HG03457 (cell line): Measurements from ENCODE around the gene GAB2.
"Not testable (repeated sequence)": the region's sequence is repeated elsewhere in the genome, so short reads cannot be mapped to it uniquely, and the experiment has no call there.

Experiments used
- ATAC-seq: cut with Tn5 transposase; IDR thresholded peaks from one replicate; pipeline ENCODE4 v1.9.1; 2021; ENCODE audit warnings: moderate number of reproducible peaks; ENCODE audit not compliant: unreplicated experiment

The GAB2 gene

DNA sequence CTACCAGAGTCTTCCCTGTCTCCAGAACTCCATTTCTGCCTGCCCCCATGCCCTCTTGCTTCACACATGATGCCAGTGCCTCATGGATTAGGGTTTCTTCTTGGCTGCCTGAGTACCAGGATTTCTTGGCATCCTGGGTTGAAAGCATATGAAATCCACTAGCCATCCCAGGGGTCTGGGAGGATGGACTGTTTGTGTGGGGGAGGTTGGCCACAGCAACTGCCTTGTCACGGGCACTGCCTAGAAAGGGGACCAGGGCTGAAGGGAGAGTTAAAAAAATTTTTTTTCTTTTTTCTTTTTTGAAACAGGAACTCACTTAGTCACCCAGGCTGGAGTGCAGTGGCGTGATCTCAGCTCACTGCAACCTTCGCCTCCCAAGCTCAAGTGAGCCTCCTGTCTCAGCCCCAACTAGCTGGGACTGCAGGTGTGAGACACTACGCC is 224.7 kb downstream of the GAB2 start:
- ATAC-seq = no peak

DNA sequence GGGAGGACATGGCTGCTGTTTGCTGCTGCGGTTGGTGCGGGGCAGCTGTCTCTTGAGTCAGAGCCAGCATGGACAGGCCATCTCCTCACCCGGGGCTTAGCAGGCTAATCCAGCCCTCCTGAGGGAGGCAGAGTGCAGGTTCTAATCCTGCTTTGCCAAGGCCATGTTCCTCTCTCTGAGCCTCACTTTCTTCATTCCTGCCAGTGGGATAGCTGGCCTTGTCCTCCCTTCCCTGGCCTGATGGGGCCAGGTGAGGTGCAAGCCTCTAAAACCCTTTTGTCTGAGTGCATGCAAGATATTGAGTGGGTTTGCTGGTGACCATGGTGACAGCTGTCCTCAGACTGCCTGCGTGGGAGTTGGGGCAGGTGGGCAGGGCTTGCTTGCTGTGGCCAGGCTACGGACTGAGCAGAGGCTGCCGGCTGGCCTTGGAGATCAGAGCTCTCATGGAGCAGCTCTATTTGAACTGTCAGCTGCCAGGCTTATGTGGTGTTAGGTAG is 225.3 kb downstream of the GAB2 start:
- ATAC-seq = no peak

DNA sequence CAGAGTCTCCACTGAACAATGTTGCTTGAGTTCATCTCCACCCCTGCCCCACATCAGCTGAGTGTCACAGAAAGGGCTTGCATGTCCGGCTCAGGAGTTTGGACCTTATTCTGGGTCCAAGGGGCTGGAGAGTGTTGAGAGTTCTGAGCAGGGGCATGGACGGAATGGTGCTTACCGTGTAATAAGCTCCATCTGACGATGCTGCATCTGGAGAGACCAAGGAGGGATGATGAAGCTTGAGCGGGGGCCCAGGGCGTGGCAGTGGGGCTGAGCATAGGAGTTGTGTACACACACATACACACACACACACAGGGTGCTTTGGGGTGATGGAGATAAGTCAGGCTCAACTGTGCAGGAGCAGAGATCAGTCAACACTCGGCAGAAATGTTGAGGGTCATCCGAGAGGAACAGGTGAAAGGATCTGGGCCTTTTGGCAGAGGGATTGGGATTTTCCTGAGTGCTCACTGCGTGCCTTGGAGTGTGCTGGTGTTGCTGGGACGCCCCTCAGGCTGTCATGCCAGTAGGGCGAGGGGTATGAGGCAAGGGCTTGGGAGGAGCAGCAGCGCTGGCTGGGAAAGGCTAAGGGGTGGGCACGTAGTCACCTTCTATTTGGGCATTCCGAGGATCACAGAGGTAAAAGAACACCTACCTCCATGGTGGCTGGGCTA is 226.6 kb downstream of the GAB2 start:
- ATAC-seq = no peak

DNA sequence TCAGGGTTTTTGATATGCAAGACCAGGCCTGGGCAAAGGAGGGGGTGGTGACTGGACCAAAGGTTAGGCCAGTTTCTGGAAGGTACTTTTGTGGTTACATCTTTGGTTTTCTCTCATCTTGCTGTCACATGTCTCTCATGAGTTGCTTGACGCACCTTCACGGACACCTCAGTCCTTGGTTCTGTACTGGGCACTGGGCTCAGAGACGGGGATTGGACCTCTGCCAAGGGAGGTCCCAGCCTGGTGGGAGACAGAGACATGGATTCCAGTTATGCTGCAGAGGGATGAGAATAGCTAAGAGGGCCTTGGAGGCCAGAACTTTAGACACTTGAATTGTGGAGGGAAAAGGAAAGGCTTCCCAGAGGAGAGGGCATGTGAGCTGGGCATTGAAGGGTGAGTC is 227.2 kb downstream of the GAB2 start:
- no peak for ATAC-seq

DNA sequence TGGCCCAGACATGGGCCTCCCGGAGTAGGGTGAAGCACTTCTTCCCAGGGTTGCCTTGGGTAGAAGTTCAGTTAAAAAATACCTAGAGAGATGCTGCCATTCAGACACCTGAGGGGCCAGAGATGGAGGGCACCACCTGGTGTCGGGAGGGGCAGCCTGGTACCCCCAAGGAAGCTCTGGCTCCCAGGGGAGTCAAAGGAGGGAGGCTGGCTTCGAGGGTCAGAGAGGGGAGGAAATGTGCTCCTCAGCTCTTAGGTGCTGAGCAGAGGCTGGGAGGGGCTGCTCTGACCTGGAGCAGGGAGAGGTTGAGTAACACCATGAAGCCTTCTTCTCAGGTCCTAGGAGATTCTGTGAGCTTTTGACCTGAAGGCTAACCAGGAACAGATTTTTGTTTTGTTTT is 227.8 kb downstream of the GAB2 start:
- no peak for ATAC-seq

DNA sequence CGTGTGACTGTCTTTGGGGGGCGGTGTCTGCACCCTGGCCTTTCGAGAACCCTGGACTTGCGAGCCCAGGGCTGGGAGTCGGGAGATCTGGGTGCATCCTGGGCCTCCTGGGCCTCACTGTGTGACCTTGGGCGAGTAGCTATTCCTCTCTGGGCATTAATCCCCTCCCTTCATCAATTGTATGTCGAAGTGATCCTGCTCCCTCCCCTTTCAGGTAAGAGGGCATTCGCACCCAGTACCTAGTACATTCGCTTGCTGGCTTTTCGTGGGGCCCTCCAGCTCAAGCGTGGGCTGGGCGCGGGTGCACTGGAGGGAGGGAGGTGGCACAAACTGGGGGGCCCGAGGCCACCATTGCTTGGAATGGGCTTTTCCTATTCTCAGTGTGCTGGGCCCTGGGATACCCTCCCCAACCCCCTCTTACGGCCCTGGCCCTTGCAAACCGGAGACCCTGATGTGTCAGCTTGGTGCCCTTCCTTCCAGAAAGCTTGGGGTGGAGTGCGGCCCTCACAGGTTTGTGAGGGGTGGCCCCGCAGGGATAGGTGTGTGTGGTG is 228.4 kb downstream of the GAB2 start:
- no peak for ATAC-seq

DNA sequence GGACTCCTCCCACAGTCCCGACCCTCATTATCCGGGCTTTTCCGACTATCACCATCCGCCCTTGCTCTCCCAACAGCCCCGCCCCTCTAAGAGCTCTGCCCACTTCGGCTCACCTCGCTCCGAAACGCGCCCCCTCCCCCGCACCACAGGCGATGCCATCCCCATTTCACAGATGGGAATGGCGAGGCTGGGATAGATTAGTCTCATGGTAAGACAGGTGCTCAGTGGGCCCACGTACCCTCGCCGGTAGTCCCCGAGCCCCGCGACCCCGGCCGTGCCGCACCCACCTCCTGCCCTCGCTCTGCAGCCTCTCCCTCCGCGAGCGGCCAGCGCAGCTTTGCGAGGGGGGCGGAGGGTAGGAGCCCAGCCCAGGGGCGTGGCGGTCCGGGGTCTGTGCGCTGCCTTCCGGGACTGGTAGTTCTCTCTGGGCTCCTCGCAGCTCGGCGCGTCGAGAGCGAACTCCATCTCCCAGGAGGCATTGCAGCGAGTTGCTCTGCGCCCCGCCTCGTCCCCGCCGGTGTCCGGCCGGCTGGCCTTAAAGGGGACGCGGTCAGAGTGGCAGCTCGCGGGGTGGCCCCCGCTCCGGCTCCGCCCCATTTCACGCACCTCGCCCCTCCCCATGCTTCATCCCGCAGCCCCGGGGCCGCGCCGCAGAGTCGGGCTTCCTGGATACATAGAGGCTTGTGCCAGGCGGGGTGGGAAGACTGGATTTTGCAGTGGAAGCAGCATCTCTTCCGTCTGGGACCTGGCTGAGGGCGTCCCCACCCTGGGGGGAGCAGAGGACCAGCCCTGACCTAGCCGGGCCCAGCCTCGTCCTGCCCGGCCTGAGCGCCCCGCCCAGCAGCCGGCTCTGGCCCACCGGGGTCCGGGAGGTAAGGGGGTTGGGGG is 229.1 kb downstream of the GAB2 start, which contains the start of the genes KCTD21 and USP35:
TSS of gene KCTD21 (minus strand) at position 341 of the 888 bp plus-strand sequence. CDS start 14,072 bp downstream, outside the sequence.
TSS of gene USP35 (plus strand) at position 634 of the 888 bp plus-strand sequence. CDS start 7,327 bp downstream, outside the sequence.
- peak; percentile 95 for ATAC-seq

DNA sequence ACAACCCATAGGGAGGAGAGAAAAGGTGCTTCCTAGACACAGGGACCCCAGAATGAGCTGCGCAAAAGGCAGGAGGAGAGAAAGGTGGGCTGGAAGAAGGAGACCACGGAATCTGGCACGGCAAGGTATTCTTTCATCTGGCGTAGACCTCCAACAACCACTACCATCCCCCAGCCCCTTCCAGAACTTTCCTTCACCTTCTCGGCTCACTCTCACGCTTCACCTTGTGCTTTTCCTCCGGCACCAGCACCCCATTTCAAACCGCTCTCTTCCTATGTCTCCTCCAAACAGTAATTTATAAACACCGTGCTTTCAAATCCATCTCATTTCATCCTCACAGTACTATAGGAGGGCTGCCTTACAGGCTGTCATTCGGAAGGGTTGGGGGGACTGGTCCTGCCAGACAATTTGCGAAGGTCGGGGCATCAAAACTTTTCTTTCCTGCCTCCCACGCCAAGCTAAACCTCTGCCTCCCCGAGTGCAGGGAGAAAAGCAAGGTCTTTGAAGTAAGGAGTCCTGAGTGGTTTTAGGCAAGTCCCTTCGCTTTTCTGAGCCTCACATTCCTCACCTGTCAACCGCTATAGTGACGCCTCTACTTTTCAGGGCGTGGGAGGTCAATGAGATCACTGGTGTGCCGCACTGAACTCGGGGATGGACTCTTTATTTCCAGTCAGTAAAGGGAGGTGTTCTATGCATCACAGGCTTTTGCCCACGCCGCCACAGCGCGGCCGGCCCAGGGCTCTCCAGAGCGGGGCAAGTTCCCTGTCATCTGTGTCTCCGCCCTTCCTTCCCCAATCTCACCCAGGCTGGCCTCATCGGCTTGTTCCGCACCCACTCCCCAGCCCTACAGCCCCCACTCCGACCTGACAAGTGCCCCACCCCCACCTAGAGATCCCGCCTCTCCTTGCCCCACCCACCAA is 230.0 kb downstream of the GAB2 start:
- ATAC-seq = peak; percentile 15

DNA sequence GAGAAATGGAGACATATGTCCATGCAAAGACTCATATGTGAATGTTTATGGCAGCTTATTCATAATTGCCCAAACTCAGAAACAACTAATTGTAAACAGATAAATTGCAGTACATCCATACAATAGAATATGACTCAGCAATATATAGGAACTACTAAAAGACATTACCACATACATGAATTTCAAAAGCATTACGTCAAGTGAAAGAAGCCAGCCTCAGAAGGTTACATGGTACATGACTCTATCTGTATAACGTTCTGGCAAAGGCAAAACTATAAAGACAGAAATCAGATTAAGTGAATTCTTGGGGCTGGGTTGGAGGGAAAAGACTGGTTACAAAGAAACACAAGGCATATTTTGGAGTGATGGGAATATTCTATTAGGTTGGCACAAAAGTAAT is 236.4 kb downstream of the GAB2 start:
- ATAC-seq = no peak

DNA sequence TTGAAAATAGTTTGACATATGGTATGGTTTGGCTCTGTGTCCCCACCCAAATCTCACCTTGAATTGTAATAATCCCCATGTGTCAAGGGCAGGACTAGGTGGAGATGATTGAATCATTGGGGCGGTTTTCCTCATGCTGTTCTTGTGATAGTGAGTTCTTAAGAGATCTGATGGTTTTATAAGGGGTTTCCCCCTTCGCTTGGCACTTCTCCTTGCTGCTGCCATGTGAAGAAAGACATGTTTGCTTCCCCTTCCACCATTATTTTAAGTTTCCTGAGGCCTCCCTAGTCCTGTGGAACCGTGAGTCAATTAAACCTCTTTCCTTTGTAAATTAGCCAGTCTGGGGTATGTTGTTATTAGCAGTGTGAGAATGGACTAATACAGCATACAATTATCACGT is 236.9 kb downstream of the GAB2 start:
- no peak for ATAC-seq

DNA sequence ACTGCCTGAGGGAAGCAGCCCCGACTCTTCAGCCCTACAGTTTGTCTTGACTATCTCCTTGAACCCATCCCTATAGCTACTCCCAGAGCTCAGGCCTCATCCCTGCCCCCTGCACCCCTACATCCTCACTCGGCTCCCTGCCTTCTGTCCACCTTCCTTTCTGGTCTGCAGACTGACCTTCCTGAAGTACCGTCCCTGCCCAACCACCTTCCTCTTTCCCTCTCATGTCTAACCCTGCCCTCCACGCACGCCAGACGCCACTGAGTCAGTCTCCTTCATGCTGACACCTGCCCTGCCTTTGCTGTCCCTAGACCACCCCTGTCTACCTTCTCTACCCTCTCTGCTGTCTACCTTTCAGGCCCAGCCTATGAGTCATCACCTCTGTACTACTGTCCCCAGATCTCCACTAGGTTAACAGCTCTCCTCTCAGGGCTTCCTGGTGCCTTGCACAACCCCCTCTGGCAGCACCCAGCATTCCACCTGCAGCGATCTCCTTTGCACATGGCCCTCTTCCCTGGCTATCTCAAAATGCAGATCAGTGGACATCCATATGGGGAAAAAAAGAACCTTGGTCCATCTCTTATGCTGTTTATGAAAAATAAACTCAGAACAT is 238.1 kb downstream of the GAB2 start:
- ATAC-seq = no peak

DNA sequence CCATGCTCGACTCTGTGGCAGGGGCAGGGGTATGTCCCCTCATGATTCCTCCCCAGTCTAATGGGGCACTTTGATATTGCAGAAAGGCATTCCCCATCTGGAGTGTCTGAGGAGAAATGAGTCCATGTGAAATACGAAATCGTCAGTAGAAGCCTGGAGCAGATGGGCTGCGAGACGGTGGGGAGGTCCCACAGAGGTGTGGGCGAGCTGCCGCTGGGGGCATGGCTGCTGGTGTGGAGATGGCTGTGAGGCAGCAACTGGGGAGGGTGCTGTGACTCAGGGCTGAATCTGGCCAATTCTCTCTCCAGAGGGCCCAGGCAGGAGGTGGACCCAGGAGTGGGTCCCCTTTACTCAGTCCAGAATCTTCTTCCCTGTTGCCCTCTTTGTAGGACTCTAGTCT is 240.4 kb downstream of the GAB2 start:
- ATAC-seq = no peak

DNA sequence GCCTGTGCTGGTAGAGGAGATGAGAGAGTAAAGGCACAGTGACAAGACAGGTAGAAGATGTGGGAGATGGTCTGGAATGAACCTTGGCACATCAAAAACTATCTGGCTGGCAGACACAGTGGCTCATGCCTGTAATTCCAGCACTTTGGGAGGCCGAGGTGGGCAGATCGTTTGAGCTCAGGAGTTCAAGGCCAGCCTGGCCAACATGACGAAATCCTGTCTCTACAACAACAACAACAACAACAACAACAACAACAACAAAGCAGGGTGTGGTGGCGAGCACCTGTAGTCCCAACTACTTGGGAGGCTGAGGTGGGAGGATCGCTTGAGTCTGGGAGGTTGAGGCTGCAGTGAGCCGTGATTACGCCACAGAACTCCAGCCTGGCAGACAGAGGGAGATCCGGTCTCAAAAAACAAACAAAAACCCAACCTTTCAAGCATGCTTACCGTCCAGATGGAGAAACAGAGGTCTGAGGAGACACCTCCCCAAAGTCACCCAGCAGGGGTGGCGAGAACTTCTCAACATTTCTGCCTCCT is 240.9 kb downstream of the GAB2 start:
- no peak for ATAC-seq

DNA sequence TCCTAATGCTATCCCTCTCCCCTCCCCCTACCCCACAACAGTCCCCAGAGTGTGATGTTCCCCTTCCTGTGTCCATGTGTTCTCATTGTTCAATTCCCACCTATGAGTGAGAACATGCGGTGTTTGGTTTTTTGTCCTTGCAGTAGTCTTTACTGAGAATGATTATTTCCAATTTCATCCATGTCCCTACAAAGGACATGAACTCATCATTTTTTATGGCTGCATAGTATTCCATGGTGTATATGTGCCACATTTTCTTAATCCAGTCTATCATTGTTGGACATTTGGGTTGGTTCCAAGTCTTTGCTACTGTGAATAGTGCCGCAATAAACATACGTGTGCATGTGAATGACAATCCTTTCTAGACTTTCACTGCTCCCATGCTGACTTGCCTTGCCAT is 241.8 kb downstream of the GAB2 start:
- ATAC-seq = not testable (repeated sequence)

DNA sequence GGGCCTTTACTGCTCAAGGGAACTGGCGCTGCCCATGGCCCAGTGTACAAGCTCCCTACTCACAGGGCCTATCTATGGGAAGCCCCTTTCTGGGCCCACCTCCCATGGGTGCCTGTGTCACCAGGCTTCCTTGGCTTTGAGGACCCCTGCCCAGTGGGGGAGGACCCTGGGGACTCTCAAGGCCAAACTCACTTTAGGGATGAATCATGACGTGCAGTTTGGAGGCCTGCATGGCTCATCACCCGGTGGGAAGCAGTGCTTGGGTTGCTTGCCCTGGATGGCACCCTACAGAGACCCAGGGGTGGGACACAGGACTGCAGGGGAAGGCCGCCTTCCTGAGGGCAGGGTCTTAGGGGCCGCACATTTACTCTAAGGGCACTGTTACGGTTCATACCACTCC is 245.7 kb downstream of the GAB2 start:
- no peak for ATAC-seq

DNA sequence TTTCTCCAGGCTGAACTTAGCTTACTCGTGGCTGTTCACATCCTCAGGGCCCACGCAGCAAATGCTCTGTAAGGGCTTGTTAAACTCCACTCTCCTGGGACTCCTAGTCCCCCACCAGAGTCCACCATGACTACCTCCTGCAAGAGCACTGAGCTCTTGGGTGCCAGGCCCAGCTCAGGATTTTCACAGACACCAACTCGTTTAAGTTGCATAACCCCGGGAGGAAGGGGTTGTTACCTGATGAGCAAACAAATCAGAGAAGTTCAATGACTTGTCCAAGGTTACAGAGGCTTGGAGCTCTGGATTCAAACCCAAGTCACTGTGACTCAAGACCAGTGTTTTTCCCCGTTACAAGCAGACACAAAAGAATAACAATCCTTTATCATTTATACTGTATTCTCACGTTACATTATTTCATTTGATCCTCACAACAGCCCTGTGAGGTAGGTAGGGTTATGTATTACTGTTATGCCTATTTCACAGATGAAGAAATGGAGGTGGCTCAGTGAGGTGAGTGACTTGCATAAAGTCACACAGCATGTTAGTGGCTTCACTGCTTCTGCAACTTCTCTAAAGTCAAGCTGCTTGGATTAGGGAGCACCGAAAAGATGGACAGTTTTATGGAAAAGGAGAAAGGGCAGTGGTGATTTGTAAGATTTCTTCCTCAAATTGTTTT is 246.6 kb downstream of the GAB2 start:
- ATAC-seq = no peak

DNA sequence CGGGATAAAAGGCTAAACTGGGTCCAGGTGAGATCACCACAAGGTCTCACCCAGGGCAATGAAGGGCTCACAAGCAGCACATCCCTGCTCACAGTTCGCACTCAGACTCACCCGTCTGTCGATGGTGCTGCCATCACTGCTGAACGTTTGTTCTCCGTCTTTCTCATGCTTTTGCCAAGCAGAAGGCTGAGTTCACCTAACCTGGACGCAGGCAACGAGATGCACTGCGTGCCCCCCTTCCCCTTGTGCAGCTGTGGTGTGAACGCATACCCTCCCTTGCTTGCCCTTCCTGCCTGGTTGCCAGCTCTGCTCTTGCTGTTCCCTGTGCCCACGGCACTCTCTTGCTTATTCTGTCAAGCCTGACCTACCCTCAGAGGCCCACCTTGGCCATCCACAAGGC is 247.2 kb downstream of the GAB2 start:
- no peak for ATAC-seq

DNA sequence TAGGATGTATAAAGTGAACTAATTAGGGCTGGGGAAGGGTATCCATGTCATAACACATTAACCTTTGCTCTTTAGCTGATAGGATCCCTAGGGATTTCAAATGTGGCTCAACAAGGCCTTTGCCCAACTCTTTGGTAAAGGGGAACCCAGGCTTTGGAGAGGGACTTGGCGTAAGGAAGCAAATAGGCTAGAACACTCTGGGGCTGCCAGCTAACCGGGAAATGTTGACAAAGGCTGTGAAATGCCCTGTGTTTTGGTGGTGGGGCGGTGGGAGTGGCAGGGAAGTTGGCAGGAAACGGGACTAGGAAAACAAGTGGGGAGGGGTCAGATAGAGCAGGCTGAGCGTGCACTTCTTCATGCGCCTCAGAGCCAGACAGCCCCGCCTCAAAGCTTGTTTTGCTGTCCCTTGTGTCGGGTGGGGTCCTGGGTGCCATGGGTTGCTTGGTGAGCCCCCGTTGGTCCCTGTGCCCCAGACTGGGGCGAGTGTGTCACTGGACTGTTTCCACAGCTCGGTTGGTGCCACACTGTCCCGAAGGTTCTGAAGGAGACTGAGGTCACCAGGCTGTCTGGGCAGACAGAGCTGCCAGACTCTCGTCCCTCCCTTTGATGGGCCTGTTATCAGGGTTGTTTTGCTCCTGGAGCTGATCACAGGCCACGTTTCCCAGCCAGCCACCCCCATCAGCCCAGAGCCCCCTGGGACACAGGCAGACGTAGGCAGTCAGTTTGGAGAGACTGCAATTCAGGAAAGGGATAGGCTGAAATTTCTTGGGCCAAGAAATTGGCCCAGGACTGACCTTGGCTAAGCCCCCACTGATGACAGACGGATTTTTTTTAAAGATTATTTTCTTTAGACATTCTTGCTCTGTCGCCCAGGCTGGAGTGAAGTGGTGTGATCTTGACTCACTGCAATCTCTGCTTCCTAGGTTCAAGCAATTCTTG is 248.8 kb downstream of the GAB2 start:
- ATAC-seq = no peak
